Activated T-helper 17 cell treated with anti-CD3 and anti-CD28 coated beads, Interleukin-2, amount 50 U/mL, for 72 hours (primary cell): ENCODE results near the gene PROSER3. TPM values are rescaled to one million over a fixed set of nuclear protein-coding genes. Genes with fewer than 3 reads are reported as not detected.
A peak's percentile ranks its signal among the peaks of the same experiment; 100 is the strongest.
"Not testable (repeated sequence)": the region's sequence is repeated elsewhere in the genome, so short reads cannot be mapped to it uniquely, and the experiment has no call there.

Experiments used
- ATAC-seq: fragments of 150-1000 bp; cut with Tn5 transposase; replicated peaks from 2 replicates; pipeline ENCODE4 v1.10.0; 2021; ENCODE audit warnings: mild to moderate bottlenecking, moderate library complexity
- H3K27ac Mint-ChIP-seq: one replicate; pipeline ENCODE4 v1.8.0; 2022; ENCODE audit warnings: mixed read lengths
- H3K27me3 Mint-ChIP-seq: one replicate; pipeline ENCODE4 v1.8.0; 2022; ENCODE audit warnings: mixed read lengths
- H3K36me3 Mint-ChIP-seq: one replicate; pipeline ENCODE4 v1.8.0; 2022; ENCODE audit warnings: low read depth, mild to moderate bottlenecking, mixed read lengths
- H3K4me1 Mint-ChIP-seq: one replicate; pipeline ENCODE4 v1.8.0; 2022; ENCODE audit warnings: mixed read lengths
- H3K4me3 Mint-ChIP-seq: one replicate; pipeline ENCODE4 v1.8.0; 2022; ENCODE audit warnings: mild to moderate bottlenecking, mixed read lengths
- H3K9me3 Mint-ChIP-seq: one replicate; pipeline ENCODE4 v1.8.0; 2022; ENCODE audit warnings: mixed read lengths
- total RNA-seq, 2 donors: library from RNA; stranded (reverse); gene quantifications; one replicate each; pipeline ENCODE4 v1.2.3, GENCODE V29; 2022

Gene PROSER3
- total RNA-seq, 2 donors from 2014 or later = 28.4 to 31.2 TPM

GRCh38 chr19:35766571-35767104 lies 8.7 kb downstream of the PROSER3 start:
- H3K36me3 Mint-ChIP-seq = peaks cover 39% of the 10 kb centered on the region
- no peaks in the 10 kb centered on the region for H3K9me3 Mint-ChIP-seq
- no peaks in the 10 kb centered on the region for H3K27me3 Mint-ChIP-seq
- ATAC-seq = no peak
- H3K4me3 Mint-ChIP-seq = no peak overlapping the region
- H3K27ac Mint-ChIP-seq = no peak overlapping the region
- H3K4me1 Mint-ChIP-seq = no peaks in the 10 kb centered on the region

- no peak for ATAC-seq
- Mint-ChIP-seq H3K27me3 (no peaks in the 10 kb centered on the region), H3K36me3 (peaks cover 31% of the 10 kb centered on the region), H3K9me3 (no peaks in the 10 kb centered on the region), H3K4me1 (no peaks in the 10 kb centered on the region), H3K27ac (no peak overlapping the region), H3K4me3 (no peak overlapping the region)
These were observed 9.5 kb downstream of the PROSER3 start for GRCh38 chr19:35767288-35768081.

- ATAC-seq = no peak
- Mint-ChIP-seq H3K4me3 (no peak overlapping the region), H3K27me3 (no peaks in the 10 kb centered on the region), H3K4me1 (no peaks in the 10 kb centered on the region), H3K9me3 (no peaks in the 10 kb centered on the region), H3K27ac (no peak overlapping the region), H3K36me3 (peaks cover 29% of the 10 kb centered on the region)
These were observed 10.1 kb downstream of the PROSER3 start for GRCh38 chr19:35768082-35768421.

- H3K27me3 Mint-ChIP-seq = not testable (repeated sequence)
These were observed 14.4 kb downstream of the PROSER3 start for GRCh38 chr19:35772362-35772761.

GRCh38 chr19:35773020-35773806 lies 15.2 kb downstream of the PROSER3 start:
- no peaks in the 10 kb centered on the region for H3K27me3 Mint-ChIP-seq
- no peak overlapping the region for H3K27ac Mint-ChIP-seq
- ATAC-seq = no peak
- peaks cover 11% of the 10 kb centered on the region for H3K36me3 Mint-ChIP-seq
- H3K9me3 Mint-ChIP-seq = no peaks in the 10 kb centered on the region
- H3K4me3 Mint-ChIP-seq = no peak overlapping the region
- H3K4me1 Mint-ChIP-seq = peaks cover 9% of the 10 kb centered on the region

More at GRCh38 chr19:35772362-35772761, 14.4 kb downstream of the PROSER3 start:
- not testable (repeated sequence) for H3K4me3 Mint-ChIP-seq, H3K4me1 Mint-ChIP-seq, ATAC-seq, H3K27ac Mint-ChIP-seq, H3K9me3 Mint-ChIP-seq
- H3K36me3 Mint-ChIP-seq = peaks cover 13% of the 10 kb centered on the region

GRCh38 chr19:35774274-35775045 lies 16.5 kb downstream of the PROSER3 start:
- no peaks in the 10 kb centered on the region for H3K36me3 Mint-ChIP-seq
- no peaks in the 10 kb centered on the region for H3K27me3 Mint-ChIP-seq
- H3K27ac Mint-ChIP-seq = no peak overlapping the region
- peaks cover 9% of the 10 kb centered on the region for H3K4me1 Mint-ChIP-seq
- ATAC-seq = no peak
- peak overlapping the region; percentile 81 for H3K4me3 Mint-ChIP-seq
- no peaks in the 10 kb centered on the region for H3K9me3 Mint-ChIP-seq

- no peaks in the 10 kb centered on the region for H3K9me3 Mint-ChIP-seq
These were observed 17.0 kb downstream of the PROSER3 start for GRCh38 chr19:35775046-35775297.

GRCh38 chr19:35775298-35776101 lies 17.5 kb downstream of the PROSER3 start, which contains the start of gene ARHGAP33:
TSS of gene ARHGAP33 (plus strand) at chr19:35775564. CDS start at chr19:35775659, 95 bp downstream.
- Mint-ChIP-seq H3K4me1 (peaks cover 9% of the 10 kb centered on the region), H3K9me3 (no peaks in the 10 kb centered on the region), H3K36me3 (no peaks in the 10 kb centered on the region), H3K27ac (peak within 1 kb of the TSS; percentile 41), H3K4me3 (peak within 1 kb of the TSS; percentile 81), H3K27me3 (no peaks in the 10 kb centered on the region)
- peak; percentile 97 for ATAC-seq

More at GRCh38 chr19:35775046-35775297, 17.0 kb downstream of the PROSER3 start:
- no peaks in the 10 kb centered on the region for H3K27me3 Mint-ChIP-seq
- peaks cover 9% of the 10 kb centered on the region for H3K4me1 Mint-ChIP-seq
- no peak overlapping the region for H3K27ac Mint-ChIP-seq
- no peaks in the 10 kb centered on the region for H3K36me3 Mint-ChIP-seq
- ATAC-seq = no peak
- peak overlapping the region; percentile 81 for H3K4me3 Mint-ChIP-seq

GRCh38 chr19:35776102-35776788 lies 18.3 kb downstream of the PROSER3 start:
- no peaks in the 10 kb centered on the region for H3K9me3 Mint-ChIP-seq

GRCh38 chr19:35777086-35777841 lies 19.3 kb downstream of the PROSER3 start:
- Mint-ChIP-seq H3K4me1 (peaks cover 9% of the 10 kb centered on the region), H3K9me3 (no peaks in the 10 kb centered on the region), H3K4me3 (peak overlapping the region; percentile 81), H3K27ac (no peak overlapping the region), H3K27me3 (no peaks in the 10 kb centered on the region), H3K36me3 (no peaks in the 10 kb centered on the region)
- ATAC-seq = no peak

More at GRCh38 chr19:35776102-35776788, 18.3 kb downstream of the PROSER3 start:
- Mint-ChIP-seq H3K4me1 (peaks cover 9% of the 10 kb centered on the region), H3K27me3 (no peaks in the 10 kb centered on the region), H3K36me3 (no peaks in the 10 kb centered on the region), H3K27ac (peak overlapping the region; percentile 41), H3K4me3 (peak overlapping the region; percentile 81)
- ATAC-seq = no peak

- no peaks in the 10 kb centered on the region for H3K27me3 Mint-ChIP-seq
- H3K36me3 Mint-ChIP-seq = no peaks in the 10 kb centered on the region
- peaks cover 9% of the 10 kb centered on the region for H3K4me1 Mint-ChIP-seq
- H3K4me3 Mint-ChIP-seq = no peak overlapping the region
- H3K27ac Mint-ChIP-seq = no peak overlapping the region
- no peak for ATAC-seq
- H3K9me3 Mint-ChIP-seq = no peaks in the 10 kb centered on the region
These were observed 20.0 kb downstream of the PROSER3 start for GRCh38 chr19:35777961-35778360.

- H3K9me3 Mint-ChIP-seq = no peaks in the 10 kb centered on the region
- ATAC-seq = no peak
- H3K4me1 Mint-ChIP-seq = peaks cover 9% of the 10 kb centered on the region
- H3K36me3 Mint-ChIP-seq = no peaks in the 10 kb centered on the region
- H3K27me3 Mint-ChIP-seq = no peaks in the 10 kb centered on the region
- H3K4me3 Mint-ChIP-seq = no peak overlapping the region
- peak overlapping the region; percentile 25 for H3K27ac Mint-ChIP-seq
These were observed 21.1 kb downstream of the PROSER3 start for GRCh38 chr19:35779033-35779432.

- H3K36me3 Mint-ChIP-seq = no peaks in the 10 kb centered on the region
- no peak for ATAC-seq
- H3K4me3 Mint-ChIP-seq = no peak overlapping the region
- H3K27ac Mint-ChIP-seq = no peak overlapping the region
- H3K9me3 Mint-ChIP-seq = no peaks in the 10 kb centered on the region
- no peaks in the 10 kb centered on the region for H3K27me3 Mint-ChIP-seq
- H3K4me1 Mint-ChIP-seq = peaks cover 4% of the 10 kb centered on the region
These were observed 22.1 kb downstream of the PROSER3 start for GRCh38 chr19:35780058-35780457.
